Heart left ventricle (tissue), 13 donors: ENCODE measurements around the gene IREB2.

Source experiments
- POLR2A ChIP-seq, 2 donors: fragments of 450-650 bp; IDR thresholded peaks; one replicate each; pipeline ENCODE4 v1.6.1; 2017; ENCODE audit warnings: antibody characterized with exemption in 2 of 2, mild to moderate bottlenecking in 2 of 2, moderate library complexity in 2 of 2
- TF ChIP-seq, protein P1 (sequence below), 12 donors: fragments of 200-600 bp; sonication (generic) in 4 of 12; IDR thresholded peaks; one replicate each; pipeline versions ENCODE4 v1.5.0 to v1.8.0; 2018 to 2022; ENCODE audit warnings: antibody characterized with exemption in 12 of 12, mild to moderate bottlenecking in 5 of 12
- donor health status: ischemic (EF 13 %, LVEDD 7.1; RV severe dilation, severe dysfunction).
- donor health status: DM: no; HTN: yes; CAD: no.
- donor health status: DM: no; HTN: no; CAD: no.
- donor health status: ischemic (EF 25% LVEDD 6.9; RV normal size, moderate dysfunction).
- donor health status: ischemic (EF 25% LVEDD 5.7; RV mildly dilated, moderate dysfunction).
- donor health status: ischemic (EF 35%, LVEDD 5.7; RV mildly dilated, moderate dysfunction).
- donor health status: nonischemic (EF 11% LVEDD 7.7; RV severe dilation, severe dysfunction).
- donor health status: DM: yes; HTN: yes; CAD: no.
- donor health status: PGD.
- donor health status: ischemic (EF 29% LVEDD 5.4; RV normal size, mild dysfunction).
- donor health status: nonischemic (EF 23%, LVEDD 6.1; RV moderate dilation, normal function).

DNA sequence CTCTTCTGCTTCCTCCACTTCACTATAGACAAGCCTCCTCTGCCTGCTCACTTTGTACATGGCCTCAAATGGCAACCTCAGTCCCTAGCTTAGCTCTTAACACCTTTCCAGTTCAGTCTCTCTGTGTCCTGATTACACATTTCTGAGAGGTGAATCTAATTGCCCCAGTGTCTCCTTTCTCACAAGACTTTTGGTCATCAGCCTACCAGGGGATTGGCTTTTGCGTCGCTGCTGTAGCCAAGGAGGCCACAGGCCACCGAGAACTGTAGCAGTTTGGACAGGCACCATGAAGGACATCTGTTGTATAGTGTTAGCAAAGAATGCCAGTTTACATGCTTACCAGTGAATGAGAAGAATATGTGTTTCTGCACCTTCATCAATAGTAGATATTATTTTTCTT is 8.5 kb downstream of the IREB2 start:
- TF ChIP-seq POLR2A (IDR thresholded peaks at IDR 0.05): no peak
- TF ChIP-seq, protein P1, sequence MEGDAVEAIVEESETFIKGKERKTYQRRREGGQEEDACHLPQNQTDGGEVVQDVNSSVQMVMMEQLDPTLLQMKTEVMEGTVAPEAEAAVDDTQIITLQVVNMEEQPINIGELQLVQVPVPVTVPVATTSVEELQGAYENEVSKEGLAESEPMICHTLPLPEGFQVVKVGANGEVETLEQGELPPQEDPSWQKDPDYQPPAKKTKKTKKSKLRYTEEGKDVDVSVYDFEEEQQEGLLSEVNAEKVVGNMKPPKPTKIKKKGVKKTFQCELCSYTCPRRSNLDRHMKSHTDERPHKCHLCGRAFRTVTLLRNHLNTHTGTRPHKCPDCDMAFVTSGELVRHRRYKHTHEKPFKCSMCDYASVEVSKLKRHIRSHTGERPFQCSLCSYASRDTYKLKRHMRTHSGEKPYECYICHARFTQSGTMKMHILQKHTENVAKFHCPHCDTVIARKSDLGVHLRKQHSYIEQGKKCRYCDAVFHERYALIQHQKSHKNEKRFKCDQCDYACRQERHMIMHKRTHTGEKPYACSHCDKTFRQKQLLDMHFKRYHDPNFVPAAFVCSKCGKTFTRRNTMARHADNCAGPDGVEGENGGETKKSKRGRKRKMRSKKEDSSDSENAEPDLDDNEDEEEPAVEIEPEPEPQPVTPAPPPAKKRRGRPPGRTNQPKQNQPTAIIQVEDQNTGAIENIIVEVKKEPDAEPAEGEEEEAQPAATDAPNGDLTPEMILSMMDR (IDR thresholded peaks at IDR 0.05): no peak
